Subcutaneous adipose tissue (tissue), 4 donors: ENCODE results near the gene CRADD. TPM values are rescaled to one million over a fixed set of nuclear protein-coding genes. Genes with fewer than 3 reads are reported as not detected.

ENCODE experiments used
- total RNA-seq, 4 donors: library from RNA; depleted of rRNA; stranded (reverse); fragments of >200 nt; gene quantifications; one replicate each; pipeline ENCODE4 v1.1.0, GENCODE V29; 2016
- TF ChIP-seq, protein P1 (sequence below): fragments of 450-650 bp; IDR thresholded peaks from one replicate; pipeline ENCODE4 v1.5.1; 2016; ENCODE audit warnings: low read depth, mild to moderate bottlenecking, control low read depth, antibody characterized with exemption, moderate library complexity

The CRADD gene
- total RNA-seq, 4 donors from 2014 or later: 22.5 to 43.7 (median 39.3) TPM

DNA sequence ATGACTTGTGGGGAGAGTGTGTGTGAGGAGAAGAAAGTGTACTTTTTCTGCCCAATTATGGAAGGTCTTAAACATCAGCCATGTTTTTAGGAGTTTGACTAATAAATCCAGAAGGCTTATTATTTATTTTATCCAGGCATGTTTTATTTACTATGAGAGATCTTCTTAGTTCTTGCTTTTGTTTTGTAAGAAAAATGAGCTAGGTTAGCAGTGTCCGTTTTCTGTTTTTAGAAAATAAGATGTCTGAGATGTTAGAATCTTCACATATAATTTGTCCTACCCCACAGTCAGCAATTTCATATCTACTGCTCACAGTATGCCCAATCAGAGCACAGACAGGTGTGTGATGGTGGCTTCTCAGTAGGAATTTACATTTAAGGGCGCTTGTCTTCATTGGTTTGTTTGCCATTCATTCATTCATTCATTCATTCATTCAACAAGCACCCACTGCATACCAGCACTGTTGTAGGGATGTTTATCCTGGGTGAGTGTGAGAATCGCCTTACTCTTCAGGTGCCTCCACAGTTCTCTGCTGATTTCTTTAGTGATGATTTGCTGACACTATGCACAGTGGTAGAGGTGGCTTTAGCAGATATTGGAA is 83.2 kb downstream of the CRADD start:
- TF ChIP-seq, protein P1, sequence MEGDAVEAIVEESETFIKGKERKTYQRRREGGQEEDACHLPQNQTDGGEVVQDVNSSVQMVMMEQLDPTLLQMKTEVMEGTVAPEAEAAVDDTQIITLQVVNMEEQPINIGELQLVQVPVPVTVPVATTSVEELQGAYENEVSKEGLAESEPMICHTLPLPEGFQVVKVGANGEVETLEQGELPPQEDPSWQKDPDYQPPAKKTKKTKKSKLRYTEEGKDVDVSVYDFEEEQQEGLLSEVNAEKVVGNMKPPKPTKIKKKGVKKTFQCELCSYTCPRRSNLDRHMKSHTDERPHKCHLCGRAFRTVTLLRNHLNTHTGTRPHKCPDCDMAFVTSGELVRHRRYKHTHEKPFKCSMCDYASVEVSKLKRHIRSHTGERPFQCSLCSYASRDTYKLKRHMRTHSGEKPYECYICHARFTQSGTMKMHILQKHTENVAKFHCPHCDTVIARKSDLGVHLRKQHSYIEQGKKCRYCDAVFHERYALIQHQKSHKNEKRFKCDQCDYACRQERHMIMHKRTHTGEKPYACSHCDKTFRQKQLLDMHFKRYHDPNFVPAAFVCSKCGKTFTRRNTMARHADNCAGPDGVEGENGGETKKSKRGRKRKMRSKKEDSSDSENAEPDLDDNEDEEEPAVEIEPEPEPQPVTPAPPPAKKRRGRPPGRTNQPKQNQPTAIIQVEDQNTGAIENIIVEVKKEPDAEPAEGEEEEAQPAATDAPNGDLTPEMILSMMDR: no peak

DNA sequence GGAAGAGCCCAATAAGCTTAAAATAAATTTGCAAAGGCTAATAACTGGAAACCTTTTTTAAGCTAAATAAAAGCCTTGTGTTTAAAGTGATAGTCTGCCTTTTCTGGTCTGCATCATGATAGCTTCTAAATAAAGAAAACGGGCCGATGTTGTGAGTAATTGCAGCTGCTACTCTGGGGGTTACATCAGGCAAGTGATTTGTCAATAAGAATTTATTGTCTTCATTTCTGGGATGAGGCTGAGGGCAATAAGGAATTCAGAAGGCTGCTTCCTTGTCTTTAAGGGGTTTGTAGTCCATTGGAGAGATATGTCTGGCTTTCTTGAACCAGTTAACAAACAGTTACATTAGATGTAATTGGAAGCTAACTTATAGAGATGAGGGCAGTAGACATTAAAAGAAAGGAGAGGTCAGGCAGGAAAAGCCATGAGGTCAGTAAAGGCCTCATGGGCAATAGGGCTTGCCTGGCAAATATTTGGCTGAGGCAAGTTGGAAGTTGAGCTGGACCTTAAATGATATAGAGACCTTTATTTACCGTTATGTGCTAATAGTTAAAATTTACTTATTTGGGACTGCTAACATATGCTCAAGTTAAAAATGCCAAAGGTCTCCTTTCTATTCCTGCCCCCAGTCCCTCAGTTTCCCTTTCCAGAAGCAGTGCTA is 85.0 kb downstream of the CRADD start:
- TF ChIP-seq, protein P1: no peak

DNA sequence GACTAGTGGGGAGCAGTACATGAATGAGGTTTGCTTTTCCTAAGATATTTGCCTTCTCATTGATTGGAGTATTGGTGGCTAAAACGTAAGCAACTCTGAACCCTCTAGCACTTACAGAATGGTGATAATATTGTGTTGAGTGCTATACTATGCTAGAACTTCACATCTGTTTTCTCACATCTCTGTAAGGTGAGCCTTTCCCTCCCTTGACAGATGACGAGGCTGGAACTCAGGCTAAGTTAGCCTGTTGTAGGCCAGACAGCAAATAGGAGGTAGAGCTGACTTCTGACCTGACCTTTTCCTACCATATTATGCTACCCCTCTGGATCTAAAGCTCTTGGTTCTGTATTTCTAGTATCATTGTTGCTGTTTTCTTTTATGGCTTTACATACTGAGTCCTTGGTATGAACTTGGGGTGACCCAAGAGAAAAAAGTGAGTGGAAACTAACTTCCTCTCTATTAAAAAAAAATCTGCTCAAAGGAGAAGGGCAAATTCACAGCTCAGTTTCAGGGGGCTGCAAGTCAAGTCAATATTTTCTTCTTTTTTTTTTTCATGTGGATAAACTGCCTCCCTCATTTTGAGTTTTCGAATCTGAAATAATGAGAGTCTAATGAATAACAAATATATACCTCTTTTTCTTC is 85.9 kb downstream of the CRADD start:
- TF ChIP-seq, protein P1: no peak

DNA sequence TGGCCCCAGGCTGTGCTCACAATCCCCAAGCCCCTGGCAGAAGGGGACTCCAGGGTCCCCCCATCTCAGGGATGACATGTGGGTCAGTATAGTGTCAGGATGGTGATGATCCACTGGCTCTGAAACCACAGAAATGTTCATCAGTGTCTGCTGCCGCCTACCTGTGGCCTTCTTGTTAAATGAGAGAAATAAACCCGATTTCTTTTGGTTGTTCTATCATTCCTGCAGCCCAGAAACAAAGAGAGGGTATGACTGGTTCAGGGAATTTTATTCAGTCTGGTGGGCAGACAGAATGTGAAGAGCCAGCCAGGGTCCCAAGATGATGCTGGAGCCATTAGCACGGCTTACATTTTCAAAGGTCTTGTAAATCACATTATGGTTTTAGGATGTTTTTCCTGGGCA is 86.6 kb downstream of the CRADD start:
- TF ChIP-seq, protein P1: no peak

DNA sequence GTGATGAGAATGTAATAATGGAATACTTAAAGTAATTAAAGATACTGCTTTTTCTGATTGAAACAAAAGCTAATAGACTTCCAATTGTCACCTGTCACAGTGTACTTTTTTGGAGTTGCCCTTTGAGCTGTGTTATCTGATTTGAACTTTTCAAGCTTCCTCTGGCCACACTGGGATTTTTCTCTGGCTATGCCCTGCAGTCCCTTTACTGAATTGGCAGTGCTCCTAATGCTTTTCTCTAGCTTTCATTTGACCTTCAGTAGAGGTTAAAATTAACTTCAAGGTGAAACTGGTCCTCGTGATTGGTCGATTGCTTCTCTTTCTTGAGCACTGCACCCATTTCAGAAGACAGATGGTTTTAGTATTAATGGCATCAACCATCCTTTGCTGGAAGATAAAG is 89.2 kb downstream of the CRADD start:
- TF ChIP-seq, protein P1: no peak

DNA sequence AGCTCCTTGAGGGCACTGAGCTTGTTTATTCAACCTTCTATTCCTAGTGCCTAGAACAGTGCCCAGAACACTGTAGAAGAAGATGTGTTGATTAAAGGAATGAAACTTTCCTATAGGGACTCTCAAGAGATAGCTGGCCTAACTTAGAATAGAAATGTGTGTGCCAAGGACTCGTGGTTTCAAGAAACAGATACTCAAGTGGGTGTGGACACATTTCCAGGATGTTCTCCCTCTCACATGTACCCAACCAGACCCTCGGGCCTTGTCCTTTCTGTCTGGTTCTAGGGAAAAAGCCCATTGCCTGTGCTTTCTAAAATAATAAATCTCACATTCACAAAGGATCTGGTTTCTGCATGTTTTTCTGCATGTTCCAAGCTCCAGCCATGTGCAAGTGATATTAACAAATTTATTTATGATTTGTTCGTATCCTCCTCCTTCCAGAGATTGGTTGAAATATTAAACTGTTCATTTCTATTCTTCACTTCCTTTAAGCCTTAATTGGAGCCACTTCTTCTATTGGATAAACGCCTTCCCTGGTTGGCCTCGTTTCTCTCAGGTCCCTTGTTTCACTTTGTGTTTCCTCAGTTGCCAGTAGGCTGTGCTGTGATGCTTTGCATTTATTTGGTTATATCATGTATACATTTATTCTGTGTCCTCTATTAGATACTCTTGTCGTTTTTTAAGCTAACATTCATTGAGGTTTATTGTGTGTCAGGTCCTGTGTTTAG is 89.8 kb downstream of the CRADD start:
- TF ChIP-seq, protein P1: no peak

DNA sequence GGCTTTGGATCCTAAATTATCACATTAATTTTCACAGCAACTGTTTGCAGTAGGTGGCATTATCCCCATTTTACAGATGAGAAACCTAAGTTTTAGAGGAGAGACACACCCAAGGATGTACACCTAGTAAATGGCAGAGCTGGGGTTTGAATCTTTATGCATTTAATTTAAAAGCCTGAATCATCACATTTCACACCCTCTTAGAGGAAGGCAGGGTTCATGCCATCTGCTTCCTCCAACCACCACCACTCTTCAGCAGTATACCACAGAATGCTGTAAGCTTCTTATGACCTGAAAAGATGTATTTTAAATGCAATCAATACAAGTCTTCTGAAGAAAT is 90.3 kb downstream of the CRADD start:
- TF ChIP-seq, protein P1: no peak
